ENCODE data around the gene GRIK4.

- TF ChIP-seq CTCF (IDR thresholded peaks at IDR 0.05) (no peak), EZH2 (IDR thresholded peaks at IDR 0.05; ENCODE audit: borderline replicate concordance, insufficient read depth, low read depth, low read length, poor library complexity, severe bottlenecking) (no peak)
Measured at GRCh38 chr11:120938260-120938659, 426.7 kb downstream of the GRIK4 start.
